ENCODE measurements around the gene GOLGA1.

The GOLGA1 gene

DNA sequence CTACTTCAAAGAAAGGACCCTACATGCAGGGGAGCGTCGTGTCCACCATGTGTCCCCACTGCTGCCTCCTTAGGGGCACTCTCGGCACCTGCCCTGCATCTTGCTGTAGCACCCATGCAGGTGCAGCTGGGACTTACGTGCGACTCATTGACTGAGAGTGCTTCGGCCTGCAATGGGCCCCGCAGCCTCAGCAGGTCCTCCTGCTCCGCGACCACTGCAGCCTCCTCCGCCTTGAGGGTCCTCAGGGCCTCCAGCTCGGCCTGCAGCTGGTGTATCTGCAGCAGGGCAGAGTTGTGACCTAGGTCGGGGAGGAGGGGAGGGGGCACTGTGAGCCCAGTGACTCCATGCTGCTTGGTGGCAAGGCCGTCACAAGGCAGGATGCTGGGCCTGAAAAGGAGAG lies 51.9 kb downstream of the GOLGA1 start:
- TF ChIP-seq TAF1 (IDR thresholded peaks at IDR 0.05; ENCODE audit: borderline replicate concordance, insufficient read depth, low read length), result no peak

DNA sequence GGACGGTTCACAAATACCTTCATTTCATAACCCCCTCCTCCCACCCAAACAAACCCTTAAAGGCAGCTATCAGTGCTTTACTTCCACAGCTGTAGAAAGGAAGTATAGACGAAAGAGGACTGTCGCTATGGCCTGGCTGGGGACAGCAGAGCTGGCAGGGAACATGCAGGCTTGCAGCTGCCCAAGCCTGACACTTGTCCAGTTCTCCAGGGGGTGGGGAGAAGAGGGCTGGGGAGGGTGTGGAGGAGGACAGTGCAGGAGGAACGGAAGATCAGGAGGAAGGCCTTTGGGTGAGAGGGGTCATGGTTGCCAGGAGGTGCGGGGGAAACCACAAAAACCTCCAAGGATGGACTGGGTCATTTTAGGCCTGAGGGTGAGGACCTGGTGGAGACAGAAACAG lies 53.1 kb downstream of the GOLGA1 start:
- no peak for TF ChIP-seq FOXP2 (optimal IDR thresholded peaks at IDR 0.05; ENCODE audit: borderline replicate concordance, extremely low read depth, extremely low read length, insufficient read depth)
- TF ChIP-seq SIN3A (IDR thresholded peaks at IDR 0.05; ENCODE audit: borderline replicate concordance, insufficient read depth, low read length), result no peak
- no peak for TF ChIP-seq POLR2AphosphoS5 (IDR thresholded peaks at IDR 0.05; ENCODE audit: low read depth, low read length)
- TF ChIP-seq, protein P1, sequence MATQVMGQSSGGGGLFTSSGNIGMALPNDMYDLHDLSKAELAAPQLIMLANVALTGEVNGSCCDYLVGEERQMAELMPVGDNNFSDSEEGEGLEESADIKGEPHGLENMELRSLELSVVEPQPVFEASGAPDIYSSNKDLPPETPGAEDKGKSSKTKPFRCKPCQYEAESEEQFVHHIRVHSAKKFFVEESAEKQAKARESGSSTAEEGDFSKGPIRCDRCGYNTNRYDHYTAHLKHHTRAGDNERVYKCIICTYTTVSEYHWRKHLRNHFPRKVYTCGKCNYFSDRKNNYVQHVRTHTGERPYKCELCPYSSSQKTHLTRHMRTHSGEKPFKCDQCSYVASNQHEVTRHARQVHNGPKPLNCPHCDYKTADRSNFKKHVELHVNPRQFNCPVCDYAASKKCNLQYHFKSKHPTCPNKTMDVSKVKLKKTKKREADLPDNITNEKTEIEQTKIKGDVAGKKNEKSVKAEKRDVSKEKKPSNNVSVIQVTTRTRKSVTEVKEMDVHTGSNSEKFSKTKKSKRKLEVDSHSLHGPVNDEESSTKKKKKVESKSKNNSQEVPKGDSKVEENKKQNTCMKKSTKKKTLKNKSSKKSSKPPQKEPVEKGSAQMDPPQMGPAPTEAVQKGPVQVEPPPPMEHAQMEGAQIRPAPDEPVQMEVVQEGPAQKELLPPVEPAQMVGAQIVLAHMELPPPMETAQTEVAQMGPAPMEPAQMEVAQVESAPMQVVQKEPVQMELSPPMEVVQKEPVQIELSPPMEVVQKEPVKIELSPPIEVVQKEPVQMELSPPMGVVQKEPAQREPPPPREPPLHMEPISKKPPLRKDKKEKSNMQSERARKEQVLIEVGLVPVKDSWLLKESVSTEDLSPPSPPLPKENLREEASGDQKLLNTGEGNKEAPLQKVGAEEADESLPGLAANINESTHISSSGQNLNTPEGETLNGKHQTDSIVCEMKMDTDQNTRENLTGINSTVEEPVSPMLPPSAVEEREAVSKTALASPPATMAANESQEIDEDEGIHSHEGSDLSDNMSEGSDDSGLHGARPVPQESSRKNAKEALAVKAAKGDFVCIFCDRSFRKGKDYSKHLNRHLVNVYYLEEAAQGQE (IDR thresholded peaks at IDR 0.05; ENCODE audit: insufficient read depth in 1 of 2, low read depth in 2 of 2, low read length in 2 of 2), result no peak
- TF ChIP-seq TAF1 (IDR thresholded peaks at IDR 0.05; ENCODE audit: borderline replicate concordance, insufficient read depth, low read length), result no peak

DNA sequence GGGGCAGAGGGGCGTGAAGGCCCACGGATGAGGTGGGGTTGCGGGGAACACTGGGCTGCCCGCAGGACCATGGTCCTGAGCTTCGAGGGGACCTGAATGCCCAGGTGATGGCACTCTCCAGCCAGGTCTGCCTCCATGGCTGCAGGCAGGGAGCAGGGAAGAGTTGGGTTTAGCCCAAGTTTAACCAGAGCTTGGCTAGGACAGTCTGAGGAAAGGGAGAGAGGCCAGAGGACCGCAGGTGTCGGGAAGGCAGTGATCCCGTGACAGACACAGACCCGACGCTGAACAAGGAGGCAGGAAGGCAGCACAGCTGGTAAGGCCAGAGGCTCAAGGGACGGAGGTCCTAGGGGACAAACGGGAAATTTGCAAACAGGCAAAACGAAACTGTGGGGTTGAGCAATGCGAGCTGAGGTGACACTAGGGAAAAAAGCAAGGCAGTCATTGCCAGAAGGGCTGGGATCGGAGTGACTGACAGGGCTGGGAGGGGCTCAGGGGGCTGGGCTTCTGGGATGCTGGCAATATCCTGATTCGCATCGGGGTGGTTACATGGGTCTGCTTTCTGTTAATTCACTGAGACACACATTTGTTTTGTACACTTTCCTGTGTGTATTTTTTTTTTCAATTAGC lies 53.9 kb downstream of the GOLGA1 start:
- TF ChIP-seq, protein P1 (IDR thresholded peaks at IDR 0.05; ENCODE audit: insufficient read depth in 1 of 2, low read depth in 2 of 2, low read length in 2 of 2), result no peak
- TF ChIP-seq TAF1 (IDR thresholded peaks at IDR 0.05; ENCODE audit: borderline replicate concordance, insufficient read depth, low read length), result no peak
- TF ChIP-seq FOXP2 (optimal IDR thresholded peaks at IDR 0.05; ENCODE audit: borderline replicate concordance, extremely low read depth, extremely low read length, insufficient read depth), result no peak
- no peak for TF ChIP-seq POLR2AphosphoS5 (IDR thresholded peaks at IDR 0.05; ENCODE audit: low read depth, low read length)
- no peak for TF ChIP-seq SIN3A (IDR thresholded peaks at IDR 0.05; ENCODE audit: borderline replicate concordance, insufficient read depth, low read length)

DNA sequence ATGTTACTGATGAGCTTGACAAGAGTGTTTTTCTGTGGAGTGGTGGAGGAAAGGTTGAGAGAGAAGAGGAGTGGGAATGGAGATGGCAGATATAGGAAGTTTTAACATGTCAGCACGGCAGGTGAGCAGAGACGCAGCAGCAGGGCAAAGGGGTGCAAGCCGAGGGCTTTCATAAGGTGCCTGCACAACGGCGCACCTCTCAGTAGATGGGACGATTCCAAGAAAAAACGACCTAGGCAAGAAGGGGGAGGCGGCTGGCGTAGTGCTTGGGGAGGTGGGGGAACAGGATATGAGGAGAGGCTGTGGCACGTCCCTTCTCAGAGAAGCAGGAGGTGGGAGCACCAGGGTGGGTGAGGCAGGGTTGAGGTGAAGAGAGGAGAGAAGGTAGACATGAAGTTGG lies 54.4 kb downstream of the GOLGA1 start:
- TF ChIP-seq TAF1 (IDR thresholded peaks at IDR 0.05; ENCODE audit: borderline replicate concordance, insufficient read depth, low read length), result no peak
- no peak for TF ChIP-seq SIN3A (IDR thresholded peaks at IDR 0.05; ENCODE audit: borderline replicate concordance, insufficient read depth, low read length)
- TF ChIP-seq POLR2AphosphoS5 (IDR thresholded peaks at IDR 0.05; ENCODE audit: low read depth, low read length), result no peak
- no peak for TF ChIP-seq FOXP2 (optimal IDR thresholded peaks at IDR 0.05; ENCODE audit: borderline replicate concordance, extremely low read depth, extremely low read length, insufficient read depth)
- TF ChIP-seq, protein P1 (IDR thresholded peaks at IDR 0.05; ENCODE audit: insufficient read depth in 1 of 2, low read depth in 2 of 2, low read length in 2 of 2), result no peak

DNA sequence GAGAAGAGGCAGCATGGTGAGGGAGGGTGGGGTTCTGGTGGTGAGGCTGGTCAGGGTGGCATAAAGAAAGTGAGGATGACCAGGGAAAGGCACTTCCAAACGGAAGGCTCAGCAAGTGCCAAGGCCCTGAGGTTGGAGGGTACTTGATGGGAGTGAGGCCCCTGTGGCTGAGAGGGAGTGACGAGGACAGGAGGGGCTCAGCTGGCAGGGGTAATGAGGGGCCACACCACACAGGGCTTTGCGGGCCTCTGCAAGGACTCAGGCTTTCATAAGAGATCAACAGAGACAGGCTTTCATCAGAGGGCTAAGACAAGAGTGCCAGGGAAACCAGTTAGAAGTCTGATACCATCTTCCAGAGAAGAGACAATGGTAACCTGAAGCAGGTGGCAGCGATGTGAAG lies 55.3 kb downstream of the GOLGA1 start:
- TF ChIP-seq TAF1 (IDR thresholded peaks at IDR 0.05; ENCODE audit: borderline replicate concordance, insufficient read depth, low read length), result no peak
- no peak for TF ChIP-seq FOXP2 (optimal IDR thresholded peaks at IDR 0.05; ENCODE audit: borderline replicate concordance, extremely low read depth, extremely low read length, insufficient read depth)
- TF ChIP-seq POLR2AphosphoS5 (IDR thresholded peaks at IDR 0.05; ENCODE audit: low read depth, low read length), result no peak
- TF ChIP-seq, protein P1 (IDR thresholded peaks at IDR 0.05; ENCODE audit: insufficient read depth in 1 of 2, low read depth in 2 of 2, low read length in 2 of 2), result no peak
- no peak for TF ChIP-seq SIN3A (IDR thresholded peaks at IDR 0.05; ENCODE audit: borderline replicate concordance, insufficient read depth, low read length)
